Endothelial cell of umbilical vein (primary cell): ENCODE measurements around the gene TGM6. TPM values are rescaled to one million over a fixed set of nuclear protein-coding genes. Genes with fewer than 3 reads are reported as not detected.

Experiments used
- BruUV-seq: library from RNA; stranded (reverse); fragments of 400-500 nt; replicated peaks from 2 replicates; lab custom pipeline; 2021; lab: Mats Ljungman, UMichigan
- CTCF ChIA-PET: fragments of 300-600, 350-600 bp; sonication (Branson Sonifier 250); formaldehyde crosslinking; loops from one replicate; lab custom pipeline; 2021; ENCODE audit warnings: antibody characterized with exemption, inconsistent platforms; lab: Charles Lee
- POLR2A ChIA-PET: fragments of 300-600, 350-600 bp; sonication (Branson Sonifier 250); formaldehyde crosslinking; loops from one replicate; lab custom pipeline; 2021; ENCODE audit warnings: antibody characterized with exemption, inconsistent platforms; lab: Charles Lee
- DNase-seq: peaks from one replicate; pipeline ENCODE4 v3.0.0-alpha.2; 2011; ENCODE audit warnings: low read depth, low spot score
- FAIRE-seq: peaks from 2 replicates; lab custom pipeline; 2011; peaks lifted over from hg19 to GRCh38; lab: Jason Lieb, UNC
- H2AFZ ChIP-seq: 2 replicates; pipeline ENCODE4 v1.6.0; 2012; ENCODE audit warnings: low read depth, low read length, control low read depth, inconsistent platforms
- H3K27ac ChIP-seq: 2 replicates; pipeline ENCODE4 v1.5.1; 2011; ENCODE audit warnings: low read depth, mild to moderate bottlenecking, control low read depth, low read length, moderate library complexity; ENCODE audit not compliant: insufficient read depth
- H3K27me3 ChIP-seq, 2 experiments: 2 replicates each; pipeline versions ENCODE4 v1.6.0 to v1.6.1; 2011; ENCODE audit warnings: low read length in 2 of 2, mixed read lengths in 1 of 2; ENCODE audit not compliant: control insufficient read depth in 2 of 2, insufficient read depth in 2 of 2
- H3K36me3 ChIP-seq, 2 experiments: 2 replicates in 1 of 2; 3 replicates in 1 of 2; pipeline ENCODE4 v1.5.1; 2011; ENCODE audit warnings: low read length in 2 of 2, mild to moderate bottlenecking in 1 of 2, moderate library complexity in 1 of 2; ENCODE audit not compliant: control insufficient read depth in 2 of 2, insufficient read depth in 2 of 2; ENCODE audit errors: extremely low read depth in 1 of 2
- H3K4me1 ChIP-seq: 3 replicates; pipeline ENCODE4 v1.5.1; 2011; ENCODE audit warnings: mild to moderate bottlenecking, low read length; ENCODE audit not compliant: control insufficient read depth, insufficient read depth; ENCODE audit errors: extremely low read depth
- H3K4me2 ChIP-seq: 2 replicates; pipeline ENCODE4 v1.6.1; 2011; ENCODE audit warnings: low read length, control low read depth, mixed read lengths; ENCODE audit not compliant: insufficient read depth
- H3K4me3 ChIP-seq, 3 experiments: fragments of 200-600 bp in 1 of 3; sonication (generic), shearing (Covaris generic) in 1 of 3; replicated peaks in 1 of 3; 2 replicates each; pipeline ENCODE4 v1.5.1; 2011 to 2016; ENCODE audit warnings: control low read depth in 3 of 3, low read length in 3 of 3, mild to moderate bottlenecking in 2 of 3, inconsistent platforms in 1 of 3, low read depth in 1 of 3, moderate library complexity in 1 of 3; ENCODE audit not compliant: insufficient read depth in 1 of 3
- H3K79me2 ChIP-seq: 2 replicates; pipeline ENCODE4 v1.6.0; 2012; ENCODE audit warnings: low read length, inconsistent platforms; ENCODE audit not compliant: control insufficient read depth, insufficient read depth
- H3K9ac ChIP-seq: replicated peaks from 2 replicates; pipeline ENCODE3; 2011; ENCODE audit warnings: low read length, control low read depth; ENCODE audit not compliant: insufficient read depth; ENCODE audit errors: extremely low read depth
- H3K9me1 ChIP-seq: replicated peaks from 3 replicates; pipeline ENCODE4 v1.6.0; 2011; ENCODE audit warnings: mild to moderate bottlenecking, low read length; ENCODE audit not compliant: control insufficient read depth, insufficient read depth; ENCODE audit errors: extremely low read depth
- H3K9me3 ChIP-seq: replicated peaks from 2 replicates; pipeline ENCODE4 v1.5.1; 2012; ENCODE audit warnings: low read length, inconsistent platforms; ENCODE audit not compliant: control insufficient read depth, insufficient read depth
- H4K20me1 ChIP-seq: replicated peaks from 2 replicates; pipeline ENCODE3; 2011; ENCODE audit warnings: mild to moderate bottlenecking, low read length; ENCODE audit not compliant: control insufficient read depth, insufficient read depth; ENCODE audit errors: extremely low read depth
- EZH2 ChIP-seq: IDR thresholded peaks from 2 replicates; pipeline ENCODE4 v1.6.1; 2012; ENCODE audit warnings: borderline replicate concordance, low read depth, mild to moderate bottlenecking, moderate library complexity, low read length, inconsistent platforms; ENCODE audit not compliant: severe bottlenecking
- FOS ChIP-seq: IDR thresholded peaks from 2 replicates; pipeline ENCODE4 v1.6.1; 2011; ENCODE audit warnings: mild to moderate bottlenecking, low read length, moderate library complexity, borderline replicate concordance; ENCODE audit not compliant: insufficient read depth
- GATA2 ChIP-seq: IDR thresholded peaks from 2 replicates; pipeline ENCODE4 v1.7.0; 2011; ENCODE audit warnings: low read depth, mild to moderate bottlenecking, moderate library complexity, mixed read lengths, low read length; ENCODE audit not compliant: insufficient read length, insufficient read depth
- JUN ChIP-seq: IDR thresholded peaks from 2 replicates; pipeline ENCODE4 v1.6.1; 2011; ENCODE audit warnings: borderline replicate concordance, low read depth; ENCODE audit not compliant: insufficient read length, insufficient read depth
- MAX ChIP-seq: IDR thresholded peaks from 2 replicates; pipeline ENCODE4 v1.6.1; 2011; ENCODE audit not compliant: insufficient read depth, insufficient read length
- MYC ChIP-seq: IDR thresholded peaks from one replicate; pipeline ENCODE4 v1.6.1; 2011; ENCODE audit warnings: mild to moderate bottlenecking, low read depth, low read length
- POLR2A ChIP-seq: IDR thresholded peaks from 2 replicates; pipeline ENCODE4 v1.6.1; 2012; ENCODE audit warnings: low read depth, mild to moderate bottlenecking, control low read depth, low read length
- POLR2AphosphoS5 ChIP-seq: IDR thresholded peaks from 2 replicates; pipeline ENCODE4 v1.6.1; 2012; ENCODE audit warnings: low read depth, mild to moderate bottlenecking, control low read depth, low read length, moderate library complexity; ENCODE audit not compliant: insufficient read depth
- dilution Hi-C: fragments of 300-500 bp; cut with MboI; formaldehyde crosslinking; loops from one replicate; pipeline ENCODE4 v1.15.0; 2019; ENCODE audit warnings: low sequenced_read_pairs; ENCODE audit not compliant: extremely low pct_ligation_motif_present
- intact Hi-C: fragments of 100-400 bp; cut with micrococcal nuclease; formaldehyde crosslinking; loops from one replicate; pipeline ENCODE4 v1.10.0; 2022
- polyA plus RNA-seq, 4 experiments: library from polyadenylated mRNA; depleted of rRNA in 3 of 4; stranded (reverse) in 3 of 4; unstranded in 1 of 4; fragments of >200 nt; gene quantifications; 2 replicates each; pipeline versions ENCODE4 v1.2.1 to v1.2.3, GENCODE V29; 2011 to 2012; ENCODE audit warnings: missing spikeins in 1 of 4
- total RNA-seq: library from RNA; stranded (reverse); gene quantifications from 2 replicates; pipeline ENCODE4 v1.2.3, GENCODE V29; 2021
- TF ChIP-seq, protein P1 (sequence below), 2 donors: IDR thresholded peaks; 1 replicate in 1 of 2; 2 replicates in 1 of 2; pipeline ENCODE4 v1.5.1; 2011; ENCODE audit warnings: low read length in 2 of 2, mild to moderate bottlenecking in 2 of 2, moderate library complexity in 2 of 2, control low read depth in 1 of 2, inconsistent platforms in 1 of 2, low read depth in 1 of 2; ENCODE audit not compliant: insufficient read depth in 1 of 2; ENCODE audit errors: extremely low read depth in 1 of 2

TGM6 gene
- total and polyA plus RNA-seq, 2 donors (not counting 3 experiments of a cell fraction or from before 2014, with no cell fraction given), result not detected

DNA sequence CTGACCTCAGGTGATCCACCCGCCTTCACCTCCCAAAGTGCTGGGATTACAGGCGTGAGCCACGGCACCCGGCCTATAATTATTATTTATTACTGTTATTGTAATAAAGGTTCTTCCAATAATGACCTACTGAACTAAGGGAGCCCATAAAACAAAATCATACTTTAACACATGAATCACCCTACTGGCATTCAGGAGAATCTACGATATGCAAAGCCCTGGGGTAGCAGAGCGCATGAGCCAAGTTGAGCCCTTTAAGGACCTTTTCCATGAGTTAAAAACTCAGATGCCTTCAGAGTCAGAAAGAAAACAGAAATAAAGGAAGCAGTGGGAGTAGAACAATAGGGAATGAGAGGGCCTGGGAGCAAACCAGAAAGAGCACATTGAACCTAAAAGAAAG, 48.4 kb downstream of the TGM6 start:
- Histone ChIP-seq H3K4me3 (no peak overlapping the region), H3K27ac (no peak overlapping the region), H3K79me2 (no peaks in the 10 kb centered on the region), H3K36me3 (no peaks in the 10 kb centered on the region), H3K4me1 (no peaks in the 10 kb centered on the region), H3K9me1 (no peaks in the 10 kb centered on the region), H2AFZ (no peak overlapping the region), H4K20me1 (no peaks in the 10 kb centered on the region), H3K27me3 (peaks cover 0 to 6% of the 10 kb centered on the region in 2 experiments), H3K4me2 (no peak overlapping the region), H3K9me3 (no peaks in the 10 kb centered on the region), H3K9ac (no peak overlapping the region)
- POLR2A ChIA-PET, result no interaction called here
- CTCF ChIA-PET, result interaction anchor here (1.6 kb wide), 1 partner anchor 10 kb away, joined by 3 read pairs; no protein-coding TSS in a partner anchor
- no peak for FAIRE-seq
- TF ChIP-seq, protein P1, sequence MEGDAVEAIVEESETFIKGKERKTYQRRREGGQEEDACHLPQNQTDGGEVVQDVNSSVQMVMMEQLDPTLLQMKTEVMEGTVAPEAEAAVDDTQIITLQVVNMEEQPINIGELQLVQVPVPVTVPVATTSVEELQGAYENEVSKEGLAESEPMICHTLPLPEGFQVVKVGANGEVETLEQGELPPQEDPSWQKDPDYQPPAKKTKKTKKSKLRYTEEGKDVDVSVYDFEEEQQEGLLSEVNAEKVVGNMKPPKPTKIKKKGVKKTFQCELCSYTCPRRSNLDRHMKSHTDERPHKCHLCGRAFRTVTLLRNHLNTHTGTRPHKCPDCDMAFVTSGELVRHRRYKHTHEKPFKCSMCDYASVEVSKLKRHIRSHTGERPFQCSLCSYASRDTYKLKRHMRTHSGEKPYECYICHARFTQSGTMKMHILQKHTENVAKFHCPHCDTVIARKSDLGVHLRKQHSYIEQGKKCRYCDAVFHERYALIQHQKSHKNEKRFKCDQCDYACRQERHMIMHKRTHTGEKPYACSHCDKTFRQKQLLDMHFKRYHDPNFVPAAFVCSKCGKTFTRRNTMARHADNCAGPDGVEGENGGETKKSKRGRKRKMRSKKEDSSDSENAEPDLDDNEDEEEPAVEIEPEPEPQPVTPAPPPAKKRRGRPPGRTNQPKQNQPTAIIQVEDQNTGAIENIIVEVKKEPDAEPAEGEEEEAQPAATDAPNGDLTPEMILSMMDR (IDR thresholded peaks at IDR 0.05; ENCODE audit: extremely low read depth in 1 of 2, insufficient read depth in 1 of 2, low read depth in 1 of 2, low read length in 2 of 2), result no peak
- TF ChIP-seq JUN, result no peak
- no peak for TF ChIP-seq GATA2
- TF ChIP-seq POLR2AphosphoS5, result no peak
- no peak for TF ChIP-seq MAX
- no peak for TF ChIP-seq POLR2A
- TF ChIP-seq EZH2, result no peak
- no peak for TF ChIP-seq MYC
- no peak for TF ChIP-seq FOS
- BruUV-seq, result no TSS peak
- DNase-seq, result no peak
- intact Hi-C loops (no loop called here), dilution Hi-C loops (no loop called here)
